ENCODE measurements around the gene PDE2A.
"Not testable (repeated sequence)": the region's sequence is repeated elsewhere in the genome, so short reads cannot be mapped to it uniquely, and the experiment has no call there.

GRCh38 chr11:72560864-72561263 is 113.4 kb downstream of the PDE2A start:
- TF ChIP-seq POLR2AphosphoS5 (IDR thresholded peaks at IDR 0.05; ENCODE audit: borderline replicate concordance, low read depth, low read length); EZH2 (IDR thresholded peaks at IDR 0.05); FOXP2 (optimal IDR thresholded peaks at IDR 0.05; ENCODE audit: control extremely low read depth, extremely low read length, insufficient read depth): not testable (repeated sequence)
